ENCODE results near the gene EEF1AKMT1.

DNA sequence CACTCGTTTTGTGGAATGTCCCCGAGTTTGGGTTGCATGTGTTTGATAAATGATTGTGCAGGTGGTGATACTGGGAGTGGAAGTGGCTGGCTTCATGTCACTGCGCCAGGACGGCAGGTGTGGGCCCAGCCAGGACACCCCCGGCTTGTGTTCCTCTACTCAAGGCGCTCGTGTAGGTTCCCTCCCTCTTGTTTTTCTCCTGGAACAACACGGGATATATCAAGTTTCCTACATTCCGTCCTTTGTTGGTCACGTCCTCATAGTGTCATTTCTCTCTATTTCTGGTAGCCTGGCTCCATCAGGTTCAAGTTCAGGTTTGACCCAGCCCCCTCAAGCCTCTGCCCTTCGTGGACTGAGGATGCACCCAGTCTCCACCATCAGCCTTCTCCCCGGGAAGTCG is 54.0 kb downstream of the EEF1AKMT1 start:
- TF ChIP-seq, protein P1, sequence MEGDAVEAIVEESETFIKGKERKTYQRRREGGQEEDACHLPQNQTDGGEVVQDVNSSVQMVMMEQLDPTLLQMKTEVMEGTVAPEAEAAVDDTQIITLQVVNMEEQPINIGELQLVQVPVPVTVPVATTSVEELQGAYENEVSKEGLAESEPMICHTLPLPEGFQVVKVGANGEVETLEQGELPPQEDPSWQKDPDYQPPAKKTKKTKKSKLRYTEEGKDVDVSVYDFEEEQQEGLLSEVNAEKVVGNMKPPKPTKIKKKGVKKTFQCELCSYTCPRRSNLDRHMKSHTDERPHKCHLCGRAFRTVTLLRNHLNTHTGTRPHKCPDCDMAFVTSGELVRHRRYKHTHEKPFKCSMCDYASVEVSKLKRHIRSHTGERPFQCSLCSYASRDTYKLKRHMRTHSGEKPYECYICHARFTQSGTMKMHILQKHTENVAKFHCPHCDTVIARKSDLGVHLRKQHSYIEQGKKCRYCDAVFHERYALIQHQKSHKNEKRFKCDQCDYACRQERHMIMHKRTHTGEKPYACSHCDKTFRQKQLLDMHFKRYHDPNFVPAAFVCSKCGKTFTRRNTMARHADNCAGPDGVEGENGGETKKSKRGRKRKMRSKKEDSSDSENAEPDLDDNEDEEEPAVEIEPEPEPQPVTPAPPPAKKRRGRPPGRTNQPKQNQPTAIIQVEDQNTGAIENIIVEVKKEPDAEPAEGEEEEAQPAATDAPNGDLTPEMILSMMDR (conservative IDR thresholded peaks at IDR 0.05): no peak
- no peak for TF ChIP-seq EZH2 (IDR thresholded peaks at IDR 0.05; ENCODE audit: low read depth)
